Vagina (tissue), 2 donors: ENCODE measurements around the gene ABI1.

Source experiments
- CTCF ChIP-seq, 3 experiments: fragments of 450-650 bp in 2 of 3; fragments of 200-600 bp in 1 of 3; sonication (generic) in 1 of 3; IDR thresholded peaks; one replicate each; pipeline ENCODE4 v1.5.1; 2017 to 2019; ENCODE audit warnings: antibody characterized with exemption in 3 of 3, mild to moderate bottlenecking in 2 of 3, moderate library complexity in 2 of 3
- POLR2A ChIP-seq, 2 donors: fragments of 450-650 bp; IDR thresholded peaks; one replicate each; pipeline ENCODE4 v1.6.1; 2017; ENCODE audit warnings: antibody characterized with exemption in 2 of 2, mild to moderate bottlenecking in 2 of 2, moderate library complexity in 2 of 2

DNA sequence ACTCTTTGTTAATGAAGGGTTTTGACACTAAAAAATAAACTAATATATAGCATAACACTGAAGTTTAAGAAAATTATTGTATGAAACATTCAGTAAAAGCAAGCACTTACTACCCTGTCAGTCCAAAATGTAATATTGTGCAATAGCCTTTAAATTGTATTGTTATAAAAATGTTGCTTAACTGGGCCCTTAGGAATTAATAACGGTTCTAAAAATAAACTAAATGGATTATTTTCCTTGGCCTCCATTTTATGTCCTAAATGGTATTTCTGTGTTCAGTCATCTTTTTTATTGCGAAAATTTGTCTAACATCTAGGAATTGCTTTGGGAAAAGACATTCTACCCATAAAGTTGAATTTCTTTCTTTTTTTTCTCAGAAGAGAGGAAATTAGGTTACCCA, 49.0 kb upstream of the ABI1 start:
- TF ChIP-seq CTCF (IDR thresholded peaks at IDR 0.05) (no peak), POLR2A (IDR thresholded peaks at IDR 0.05) (no peak)
